ENCODE results near the gene HSF2BP. TPM values are rescaled to one million over a fixed set of nuclear protein-coding genes. Genes with fewer than 3 reads are reported as not detected.

The HSF2BP gene
- polyA plus RNA-seq, 1 donor (not counting 4 experiments of a cell fraction or from before 2014, with no cell fraction given) = 6.1 TPM

- Histone ChIP-seq H3K27ac (ENCODE audit: control insufficient read depth, insufficient read depth, low read length) (no peak overlapping the region), H3K36me3 (ENCODE audit: control insufficient read depth in 2 of 2, extremely low read depth in 1 of 2, insufficient read depth in 2 of 2, low read length in 2 of 2) (peaks cover 0 to 7% of the 10 kb centered on the region in 2 experiments), H3K9me1 (ENCODE audit: control insufficient read depth, extremely low read depth, insufficient read depth, low read length) (no peaks in the 10 kb centered on the region), H4K20me1 (ENCODE audit: control insufficient read depth, extremely low read depth, insufficient read depth, low read length) (no peaks in the 10 kb centered on the region), H3K4me3 (ENCODE audit: control insufficient read depth in 2 of 3, extremely low read depth in 1 of 3, insufficient read depth in 2 of 3, low read depth in 1 of 3, low read length in 3 of 3) (no peak overlapping the region), H3K4me1 (ENCODE audit: control insufficient read depth, extremely low read depth, insufficient read depth, low read length) (no peaks in the 10 kb centered on the region), H3K9ac (ENCODE audit: control insufficient read depth, extremely low read depth, insufficient read depth, low read length) (no peak overlapping the region), H3K4me2 (ENCODE audit: control insufficient read depth, extremely low read depth, insufficient read depth, low read depth, low read length) (no peak overlapping the region), H3K79me2 (ENCODE audit: control insufficient read depth, insufficient read depth, low read length) (no peaks in the 10 kb centered on the region), H2AFZ (ENCODE audit: control insufficient read depth, low read length) (no peak overlapping the region), H3K9me3 (ENCODE audit: control insufficient read depth, low read depth, low read length) (no peaks in the 10 kb centered on the region), H3K27me3 (ENCODE audit: control insufficient read depth, extremely low read depth, insufficient read depth, low read length) (no peaks in the 10 kb centered on the region)
- no peak for TF ChIP-seq CTCF (optimal IDR thresholded peaks at IDR 0.05 in 1 of 3, IDR thresholded peaks at IDR 0.05 in 1 of 3, conservative IDR thresholded peaks at IDR 0.05 in 1 of 3; ENCODE audit: extremely low read depth in 1 of 3, insufficient read depth in 2 of 3, low read length in 3 of 3)
- TF ChIP-seq EZH2 (IDR thresholded peaks at IDR 0.05; ENCODE audit: low read length) = no peak
- FAIRE-seq (no peak), DNase-seq (ENCODE audit: low read depth, low spot score) (no peak)
- dilution Hi-C loops (cut with MboI; ENCODE audit: extremely low pct_ligation_motif_present, low sequenced_read_pairs) = no loop called here
These were observed 83.8 kb downstream of the HSF2BP start for GRCh38 chr21:43575473-43575844.

- H3K4me3 ChIP-seq (ENCODE audit: control insufficient read depth in 2 of 3, extremely low read depth in 1 of 3, insufficient read depth in 2 of 3, low read depth in 1 of 3, low read length in 3 of 3) = no peak overlapping the region
- dilution Hi-C loops (cut with MboI; ENCODE audit: extremely low pct_ligation_motif_present, low sequenced_read_pairs) = no loop called here
- no peak for DNase-seq (ENCODE audit: low read depth, low spot score)
- H3K27me3 ChIP-seq (ENCODE audit: control insufficient read depth, extremely low read depth, insufficient read depth, low read length) = no peaks in the 10 kb centered on the region
- H3K4me2 ChIP-seq (ENCODE audit: control insufficient read depth, extremely low read depth, insufficient read depth, low read depth, low read length) = no peak overlapping the region
- H3K9me1 ChIP-seq (ENCODE audit: control insufficient read depth, extremely low read depth, insufficient read depth, low read length) = no peaks in the 10 kb centered on the region
- peaks cover 0 to 7% of the 10 kb centered on the region in 2 experiments for H3K36me3 ChIP-seq (ENCODE audit: control insufficient read depth in 2 of 2, extremely low read depth in 1 of 2, insufficient read depth in 2 of 2, low read length in 2 of 2)
- no peaks in the 10 kb centered on the region for H4K20me1 ChIP-seq (ENCODE audit: control insufficient read depth, extremely low read depth, insufficient read depth, low read length)
- no peaks in the 10 kb centered on the region for H3K9me3 ChIP-seq (ENCODE audit: control insufficient read depth, low read depth, low read length)
- no peaks in the 10 kb centered on the region for H3K4me1 ChIP-seq (ENCODE audit: control insufficient read depth, extremely low read depth, insufficient read depth, low read length)
- TF ChIP-seq EZH2 (IDR thresholded peaks at IDR 0.05; ENCODE audit: low read length) (no peak), CTCF (optimal IDR thresholded peaks at IDR 0.05 in 1 of 3, IDR thresholded peaks at IDR 0.05 in 1 of 3, conservative IDR thresholded peaks at IDR 0.05 in 1 of 3; ENCODE audit: extremely low read depth in 1 of 3, insufficient read depth in 2 of 3, low read length in 3 of 3) (no peak)
- FAIRE-seq = no peak
- H3K27ac ChIP-seq (ENCODE audit: control insufficient read depth, insufficient read depth, low read length) = no peak overlapping the region
- no peak overlapping the region for H2AFZ ChIP-seq (ENCODE audit: control insufficient read depth, low read length)
- no peak overlapping the region for H3K9ac ChIP-seq (ENCODE audit: control insufficient read depth, extremely low read depth, insufficient read depth, low read length)
- no peaks in the 10 kb centered on the region for H3K79me2 ChIP-seq (ENCODE audit: control insufficient read depth, insufficient read depth, low read length)
These were observed 84.4 kb downstream of the HSF2BP start for GRCh38 chr21:43574741-43575472.
